Pancreas (tissue), 10 donors: ENCODE measurements around the gene LOXL4. TPM values are rescaled to one million over a fixed set of nuclear protein-coding genes. Genes with fewer than 3 reads are reported as not detected.

Source experiments
- ATAC-seq, 4 donors: fragments of 200-7000 bp; cut with Tn5 transposase; one replicate each; pipeline versions ENCODE4 v1.8.0 to v1.9.1; 2020; ENCODE audit warnings: mild to moderate bottlenecking in 4 of 4, moderate library complexity in 4 of 4
- DNase-seq, 6 donors: peaks; one replicate each; pipeline ENCODE4 v3.0.0-alpha.2; 2020
- FAIRE-seq: peaks from 2 replicates; lab custom pipeline; 2012; peaks lifted over from hg19 to GRCh38; lab: Jason Lieb, UNC
- H3K27ac ChIP-seq, 4 donors: fragments of 200-600 bp; sonication (generic); 1 replicate in 3 of 4; 2 replicates in 1 of 4; pipeline versions ENCODE4 v1.5.0 to v1.8.0; 2020
- H3K27me3 ChIP-seq, 4 donors: fragments of 200-600 bp; one replicate each; pipeline ENCODE4 v1.8.0; 2021
- H3K36me3 ChIP-seq, 3 donors: fragments of 200-600 bp; sonication (generic) in 1 of 3; one replicate each; pipeline versions ENCODE4 v1.5.0 to v1.8.0; 2020 to 2021
- H3K4me1 ChIP-seq, 3 donors: fragments of 200-600 bp; one replicate each; pipeline ENCODE4 v1.8.0; 2021
- H3K4me3 ChIP-seq, 4 donors: fragments of 200-600 bp; sonication (generic) in 2 of 4; one replicate each; pipeline versions ENCODE4 v1.5.0 to v1.8.0; 2020 to 2021
- H3K9me3 ChIP-seq, 4 donors: fragments of 200-600 bp; one replicate each; pipeline ENCODE4 v1.8.0; 2021
- WGBS, 2 donors: extraction: QIAGEN DNeasy Blood & Tissue Kit; methylation state at CpG; one replicate each; pipeline ENCODE4 v1.1.7; 2013; 5-methylcytosine and 5-hydroxymethylcytosine counted together
- intact Hi-C, 3 donors: fragments of 100-400 bp; cut with DNase I; formaldehyde crosslinking; loops; one replicate each; pipeline versions ENCODE4 v1.11.1 to v1.14.2; 2022
- polyA plus RNA-seq, 2 donors: library from polyadenylated mRNA; stranded (reverse); fragments of 200-250 nt; gene quantifications; one replicate each; pipeline ENCODE4 v1.2.3, GENCODE V29; 2013
- total RNA-seq, 6 donors: library from RNA; stranded (reverse); fragmentation: NEBNext Ultra II Directional in 4 of 6; extraction: Animal tissue kit (Norgen Biotek cat#: 25700) in 4 of 6; gene quantifications; one replicate each; pipeline versions ENCODE4 v1.2.1 to v1.2.4, GENCODE V29; 2021 to 2023
- TF ChIP-seq, protein P1 (sequence below), 4 donors: fragments of 200-600 bp; sonication (generic) in 3 of 4; IDR thresholded peaks; one replicate each; pipeline versions ENCODE4 v1.5.0 to v1.8.0; 2021; ENCODE audit warnings: antibody characterized with exemption in 4 of 4
- donor health status: healthy with polysubstance abuse.
- donor health status: DM: no; HTN: no; CAD: no; lungs with moderate emphysema.
- donor health status: DM: no; HTN: no; CAD: no.
- donor health status: control.
- donor health status: control.
- donor health status: Bipolar disorder and iron deficiency.
- donor health status: DM: yes; HTN: yes; CAD: no.
- donor health status: DM: no; HTN: no; CAD: no.
- donor health status: DM: no; HTN: no; CAD: no.
- donor health status: DM: yes; HTN: yes; CAD: no.

Gene LOXL4
- total and polyA plus RNA-seq, 8 donors, result 3.7 to 12.5 (median 8.6) TPM

DNA sequence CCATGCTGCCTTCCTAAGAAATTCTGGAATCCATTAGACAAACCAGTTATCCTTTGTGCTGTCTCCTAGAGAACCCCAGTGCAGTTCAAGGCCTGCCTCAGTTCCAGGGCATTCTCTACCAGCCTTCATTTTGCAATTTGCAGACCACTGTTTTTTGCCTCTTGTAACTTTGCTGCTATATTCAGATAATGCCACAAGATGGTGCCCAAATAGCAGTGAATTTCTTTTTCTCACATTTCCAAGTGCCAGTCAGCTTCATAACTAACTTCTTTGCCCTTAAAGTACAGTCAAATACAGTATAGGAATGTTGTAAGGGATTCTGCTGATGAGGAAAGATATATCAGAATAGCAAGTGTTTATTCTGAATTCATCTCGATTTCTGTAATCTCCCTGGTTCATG, 25.2 kb downstream of the LOXL4 start:
- H3K4me3 ChIP-seq, result no peak overlapping the region
- H3K27ac ChIP-seq, result no peak overlapping the region
- H3K36me3 ChIP-seq, result peaks cover 0 to 8% (median 5%) of the 10 kb centered on the region in 3 donors
- intact Hi-C loops, result loop anchor here in 1 of 3 donors (10.0 kb wide), 1 partner anchor 72 kb away; no protein-coding TSS in a partner anchor
- FAIRE-seq, result no peak
- DNase-seq, result no peak
- TF ChIP-seq, protein P1, sequence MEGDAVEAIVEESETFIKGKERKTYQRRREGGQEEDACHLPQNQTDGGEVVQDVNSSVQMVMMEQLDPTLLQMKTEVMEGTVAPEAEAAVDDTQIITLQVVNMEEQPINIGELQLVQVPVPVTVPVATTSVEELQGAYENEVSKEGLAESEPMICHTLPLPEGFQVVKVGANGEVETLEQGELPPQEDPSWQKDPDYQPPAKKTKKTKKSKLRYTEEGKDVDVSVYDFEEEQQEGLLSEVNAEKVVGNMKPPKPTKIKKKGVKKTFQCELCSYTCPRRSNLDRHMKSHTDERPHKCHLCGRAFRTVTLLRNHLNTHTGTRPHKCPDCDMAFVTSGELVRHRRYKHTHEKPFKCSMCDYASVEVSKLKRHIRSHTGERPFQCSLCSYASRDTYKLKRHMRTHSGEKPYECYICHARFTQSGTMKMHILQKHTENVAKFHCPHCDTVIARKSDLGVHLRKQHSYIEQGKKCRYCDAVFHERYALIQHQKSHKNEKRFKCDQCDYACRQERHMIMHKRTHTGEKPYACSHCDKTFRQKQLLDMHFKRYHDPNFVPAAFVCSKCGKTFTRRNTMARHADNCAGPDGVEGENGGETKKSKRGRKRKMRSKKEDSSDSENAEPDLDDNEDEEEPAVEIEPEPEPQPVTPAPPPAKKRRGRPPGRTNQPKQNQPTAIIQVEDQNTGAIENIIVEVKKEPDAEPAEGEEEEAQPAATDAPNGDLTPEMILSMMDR (IDR thresholded peaks at IDR 0.05), result no peak
- H3K27me3 ChIP-seq, result no peaks in the 10 kb centered on the region
- WGBS, 2 donors, result 75 to 77% methylated on average over 1 of the region's 1 CpG
- ATAC-seq, result peak in 1 of 4 donors; percentile 36
- no peaks in the 10 kb centered on the region for H3K9me3 ChIP-seq
- no peaks in the 10 kb centered on the region for H3K4me1 ChIP-seq

DNA sequence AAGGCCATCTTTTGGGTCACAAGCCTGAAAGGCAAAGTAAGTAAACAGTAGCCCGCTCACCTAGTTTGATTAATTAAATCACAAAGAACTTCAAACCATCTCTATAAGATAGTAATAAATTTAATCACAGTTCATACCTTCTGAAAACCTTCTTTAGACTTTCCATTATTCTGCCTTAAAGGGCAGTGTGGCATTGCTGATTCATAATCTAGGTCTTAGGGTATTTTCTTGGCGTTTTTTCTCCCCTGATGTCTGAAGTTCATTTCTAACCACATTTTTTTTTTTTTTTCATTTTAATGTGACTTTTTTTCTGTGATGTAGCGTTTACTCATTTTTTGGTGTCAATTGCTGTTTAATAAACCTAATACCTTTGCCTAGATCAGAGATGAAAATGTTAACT, 27.5 kb downstream of the LOXL4 start:
- Histone ChIP-seq H3K9me3 (no peaks in the 10 kb centered on the region), H3K27me3 (no peaks in the 10 kb centered on the region), H3K36me3 (peaks cover 5 to 18% (median 13%) of the 10 kb centered on the region in 3 donors), H3K4me3 (no peak overlapping the region), H3K4me1 (no peaks in the 10 kb centered on the region), H3K27ac (no peak overlapping the region)
- intact Hi-C loops, result loop anchor here in 1 of 3 donors (10.0 kb wide), 1 partner anchor 74 kb away; no protein-coding TSS in a partner anchor
- ATAC-seq (no peak), FAIRE-seq (no peak), DNase-seq (no peak)
- WGBS, 2 donors, result 86 to 89% methylated on average over 3 of the region's 3 CpGs
- TF ChIP-seq, protein P1 (IDR thresholded peaks at IDR 0.05), result no peak

DNA sequence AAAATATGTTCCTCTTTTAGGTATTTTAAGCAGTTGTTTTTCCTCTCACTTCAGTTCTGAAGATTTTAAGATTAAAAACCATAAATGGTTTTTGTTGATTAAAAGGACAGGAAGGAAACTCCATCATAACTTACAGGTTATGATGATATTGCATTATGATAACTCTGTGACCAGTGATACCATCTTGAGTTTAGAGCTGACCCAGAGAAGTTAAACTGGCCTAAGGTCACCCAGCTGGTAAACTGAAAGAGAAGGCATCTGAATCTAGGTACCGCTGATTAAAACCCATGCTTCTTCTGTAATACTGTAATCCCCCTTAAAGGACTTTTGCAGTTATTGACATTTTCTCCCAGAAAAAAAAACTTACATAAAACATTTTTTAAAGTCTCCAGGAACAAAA, 29.6 kb downstream of the LOXL4 start:
- H3K27ac ChIP-seq, result no peak overlapping the region
- ATAC-seq, result no peak
- TF ChIP-seq, protein P1 (IDR thresholded peaks at IDR 0.05), result no peak
- DNase-seq, result no peak
- no peaks in the 10 kb centered on the region for H3K27me3 ChIP-seq
- H3K4me1 ChIP-seq, result no peaks in the 10 kb centered on the region
- H3K9me3 ChIP-seq, result no peaks in the 10 kb centered on the region
- FAIRE-seq, result no peak
- H3K36me3 ChIP-seq, result peaks cover 5 to 14% (median 11%) of the 10 kb centered on the region in 3 donors
- intact Hi-C loops, result no loop called here
- WGBS, 2 donors, result 99 to 100% methylated on average over 1 of the region's 1 CpG
- H3K4me3 ChIP-seq, result no peak overlapping the region

DNA sequence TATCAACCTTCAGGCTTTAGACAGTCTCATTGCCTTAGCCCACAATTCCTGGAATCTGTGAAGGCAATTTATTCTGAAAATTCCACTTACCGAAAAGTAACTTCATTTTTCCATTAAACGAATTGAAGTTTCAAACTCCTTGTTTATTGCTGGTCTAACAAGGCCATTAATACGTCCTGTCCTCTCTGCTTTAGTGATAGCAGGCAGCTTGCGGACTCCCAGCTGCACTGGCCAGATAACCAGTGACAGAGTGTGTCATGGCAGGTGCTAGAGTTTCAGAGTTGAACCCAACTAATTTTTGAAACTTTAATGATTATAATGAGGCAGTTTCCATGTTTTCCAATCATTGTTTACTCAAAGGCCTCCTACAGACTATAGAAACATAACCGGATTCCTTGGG, 31.1 kb downstream of the LOXL4 start:
- Histone ChIP-seq H3K27ac (no peak overlapping the region), H3K27me3 (no peaks in the 10 kb centered on the region), H3K4me1 (no peaks in the 10 kb centered on the region), H3K36me3 (peaks cover 5 to 19% (median 11%) of the 10 kb centered on the region in 3 donors), H3K9me3 (no peaks in the 10 kb centered on the region), H3K4me3 (no peak overlapping the region)
- no peak for DNase-seq
- FAIRE-seq, result no peak
- intact Hi-C loops, result no loop called here
- no peak for ATAC-seq
- WGBS, 2 donors, result 79 to 83% methylated on average over 5 of the region's 5 CpGs
- TF ChIP-seq, protein P1 (IDR thresholded peaks at IDR 0.05), result no peak

DNA sequence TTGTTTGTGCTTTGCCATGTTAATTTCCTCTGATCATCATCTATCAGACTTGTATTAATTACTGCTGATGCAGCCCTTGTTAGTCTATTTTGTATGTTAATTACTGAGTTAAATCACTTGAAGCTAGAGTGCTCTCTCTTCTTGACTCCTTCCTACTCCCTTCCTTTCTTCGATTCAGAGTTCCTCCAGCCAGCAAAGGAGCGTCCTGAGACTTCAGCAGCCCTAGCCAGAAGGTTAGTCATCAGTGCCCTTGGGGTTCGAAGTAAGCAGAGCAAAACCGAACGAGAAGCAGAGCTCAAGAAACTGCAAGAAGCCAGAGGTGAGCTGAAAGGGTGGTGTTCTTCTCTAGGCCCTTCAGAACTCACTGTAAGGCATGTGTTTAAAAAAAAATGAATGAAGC, 32.1 kb downstream of the LOXL4 start:
- TF ChIP-seq, protein P1 (IDR thresholded peaks at IDR 0.05), result no peak
- H3K4me1 ChIP-seq, result no peaks in the 10 kb centered on the region
- no peak for DNase-seq
- H3K36me3 ChIP-seq, result peaks cover 5 to 19% (median 11%) of the 10 kb centered on the region in 3 donors
- no peak for ATAC-seq
- H3K9me3 ChIP-seq, result no peaks in the 10 kb centered on the region
- no peak overlapping the region for H3K27ac ChIP-seq
- H3K4me3 ChIP-seq, result no peak overlapping the region
- intact Hi-C loops, result no loop called here
- no peaks in the 10 kb centered on the region for H3K27me3 ChIP-seq
- no peak for FAIRE-seq
- 76 to 83% methylated on average over 5 of the region's 5 CpGs for WGBS, 2 donors
